HEK293T (cell line): ENCODE measurements around the gene RXFP4.

ENCODE experiments used
- ARNT ChIP-seq: fragments of 450-650 bp; IDR thresholded peaks from 2 replicates; pipeline ENCODE4 v1.6.1; 2017; ENCODE audit warnings: mild to moderate bottlenecking
- BHLHE40 ChIP-seq: fragments of 450-650 bp; IDR thresholded peaks from 2 replicates; pipeline ENCODE4 v1.6.1; 2016; ENCODE audit warnings: mild to moderate bottlenecking, moderate library complexity, borderline replicate concordance
- CTBP1 ChIP-seq: fragments of 450-650 bp; IDR thresholded peaks from 2 replicates; pipeline ENCODE4 v1.6.1; 2016; ENCODE audit warnings: borderline replicate concordance
- ELF4 ChIP-seq: fragments of 450-650 bp; IDR thresholded peaks from 2 replicates; pipeline ENCODE4 v1.6.1; 2017; ENCODE audit warnings: antibody characterized with exemption
- FOXA1 ChIP-seq: fragments of 450-650 bp; IDR thresholded peaks from 2 replicates; pipeline ENCODE4 v1.6.1; 2016; ENCODE audit warnings: mild to moderate bottlenecking
- FOXM1 ChIP-seq: fragments of 450-650 bp; IDR thresholded peaks from 2 replicates; pipeline ENCODE4 v1.6.1; 2017; ENCODE audit warnings: mild to moderate bottlenecking, borderline replicate concordance
- HDGF ChIP-seq: fragments of 450-650 bp; IDR thresholded peaks from 2 replicates; pipeline ENCODE4 v1.6.1; 2017; ENCODE audit warnings: antibody characterized with exemption, borderline replicate concordance
- L3MBTL2 ChIP-seq: fragments of 450-650 bp; conservative IDR thresholded peaks from 2 replicates; pipeline ENCODE4 v1.6.1; 2016; ENCODE audit warnings: mild to moderate bottlenecking
- LEF1 ChIP-seq: fragments of 450-650 bp; IDR thresholded peaks from 2 replicates; pipeline ENCODE4 v1.6.1; 2017; ENCODE audit warnings: mild to moderate bottlenecking, borderline replicate concordance
- SP1 ChIP-seq: fragments of 450-650 bp; IDR thresholded peaks from 2 replicates; pipeline ENCODE4 v1.6.1; 2017
- SUZ12 ChIP-seq: fragments of 450-650 bp; IDR thresholded peaks from 2 replicates; pipeline ENCODE4 v1.6.1; 2016; ENCODE audit warnings: mild to moderate bottlenecking
- TF ChIP-seq, protein P1 (sequence below): fragments of 450-650 bp; IDR thresholded peaks from 2 replicates; pipeline ENCODE4 v1.6.1; 2016

DNA sequence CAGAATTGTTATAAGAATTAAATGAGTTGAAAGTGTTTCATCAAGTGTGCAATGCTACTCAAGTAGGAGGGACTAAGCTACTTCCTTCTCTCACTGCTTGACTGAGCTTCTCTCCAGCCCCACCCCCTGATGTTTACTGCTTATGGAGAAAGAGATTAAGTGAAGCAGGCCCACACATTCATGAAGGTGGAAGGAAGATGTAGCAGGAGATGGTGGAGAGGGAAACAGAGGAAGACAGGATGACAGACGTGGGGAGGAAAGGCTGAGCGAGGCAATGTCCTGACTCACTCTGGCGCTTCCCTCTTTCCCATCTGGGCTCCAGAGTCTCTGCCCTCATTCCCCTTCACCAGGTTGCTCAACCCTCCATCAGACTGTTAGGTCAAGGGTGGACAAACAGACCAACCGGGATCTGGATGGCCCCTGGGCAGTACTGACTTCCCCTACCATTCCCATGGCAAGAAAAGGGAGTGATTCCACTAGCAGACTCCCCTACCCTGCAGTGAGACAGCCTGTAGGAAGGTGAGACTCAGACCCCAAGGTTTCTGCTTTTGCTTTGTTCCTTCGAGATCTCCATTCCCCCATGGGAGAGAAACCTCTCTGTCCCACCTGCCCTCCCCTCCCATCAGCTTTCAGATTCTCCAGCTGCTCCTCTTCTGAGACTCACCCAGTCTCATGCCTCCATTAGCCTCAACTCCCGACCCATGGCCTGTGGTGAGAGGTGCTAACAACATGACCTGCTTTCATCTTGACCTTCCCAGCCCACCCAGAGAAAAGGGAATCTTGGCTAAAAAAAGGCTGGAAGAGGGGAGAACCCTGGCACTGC is 40.0 kb downstream of the RXFP4 start:
- no peak for TF ChIP-seq FOXM1
- TF ChIP-seq ELF4: no peak
- TF ChIP-seq CTBP1: no peak
- no peak for TF ChIP-seq SUZ12
- TF ChIP-seq LEF1: no peak
- TF ChIP-seq SP1: no peak
- TF ChIP-seq BHLHE40: no peak
- no peak for TF ChIP-seq HDGF
- TF ChIP-seq FOXA1: no peak
- TF ChIP-seq, protein P1, sequence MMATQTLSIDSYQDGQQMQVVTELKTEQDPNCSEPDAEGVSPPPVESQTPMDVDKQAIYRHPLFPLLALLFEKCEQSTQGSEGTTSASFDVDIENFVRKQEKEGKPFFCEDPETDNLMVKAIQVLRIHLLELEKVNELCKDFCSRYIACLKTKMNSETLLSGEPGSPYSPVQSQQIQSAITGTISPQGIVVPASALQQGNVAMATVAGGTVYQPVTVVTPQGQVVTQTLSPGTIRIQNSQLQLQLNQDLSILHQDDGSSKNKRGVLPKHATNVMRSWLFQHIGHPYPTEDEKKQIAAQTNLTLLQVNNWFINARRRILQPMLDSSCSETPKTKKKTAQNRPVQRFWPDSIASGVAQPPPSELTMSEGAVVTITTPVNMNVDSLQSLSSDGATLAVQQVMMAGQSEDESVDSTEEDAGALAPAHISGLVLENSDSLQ: no peak
- TF ChIP-seq L3MBTL2: no peak
- TF ChIP-seq ARNT: no peak
